ENCODE results near the gene FAM114A1.

Gene FAM114A1

DNA sequence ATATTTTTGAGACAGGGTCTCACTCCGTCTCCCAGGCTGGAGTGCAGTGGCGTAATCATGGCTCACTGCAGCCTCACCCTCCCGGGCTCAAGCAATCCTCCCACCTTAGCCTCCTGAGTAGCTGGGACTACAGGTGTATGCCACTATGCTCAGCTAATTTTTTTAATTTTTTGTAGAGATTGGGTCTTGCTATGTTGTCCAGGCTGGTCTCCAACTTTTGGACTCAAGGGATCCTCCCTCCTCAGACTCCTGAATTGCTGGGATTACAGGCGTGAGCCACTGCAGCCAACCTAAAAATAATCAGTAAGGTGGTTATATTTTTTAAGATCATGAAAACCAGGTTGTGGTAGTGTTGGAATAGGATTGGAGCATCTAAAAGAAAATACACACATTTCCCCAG is 126.5 kb downstream of the FAM114A1 start:
- no peak overlapping the region for H3K27ac ChIP-seq
- TF ChIP-seq CTCF (conservative IDR thresholded peaks at IDR 0.05) (no peak), ZFX (IDR thresholded peaks at IDR 0.05) (no peak)
